ENCODE results near the gene UBE2QL1. TPM values are rescaled to one million over a fixed set of nuclear protein-coding genes. Genes with fewer than 3 reads are reported as not detected.

UBE2QL1 gene
- total and polyA plus RNA-seq, 2 of the 8 experiments (the other 6 are each of a cell fraction or from before 2014, with no cell fraction given): 0.43 to 0.65 TPM

DNA sequence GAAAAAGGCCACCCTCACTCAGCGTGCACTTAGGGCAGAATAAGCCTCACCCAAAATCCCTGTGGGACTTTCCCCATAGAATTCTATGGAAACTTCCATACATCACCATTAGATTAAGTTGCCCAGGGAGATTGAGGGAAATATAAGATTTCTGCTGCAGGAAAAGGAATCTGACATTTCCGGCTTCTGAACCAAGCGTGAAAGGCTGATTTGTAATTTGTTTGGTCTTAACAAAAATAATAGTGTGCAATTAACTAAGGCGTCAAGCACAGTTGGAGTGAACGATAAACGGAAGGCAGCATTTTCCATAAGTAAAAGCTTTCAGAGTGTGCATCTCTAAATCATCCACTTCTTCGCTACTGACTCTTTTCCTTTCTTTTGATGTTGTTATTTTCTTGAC, 14.0 kb downstream of the UBE2QL1 start (continued):
- TF ChIP-seq CHD2 (IDR thresholded peaks at IDR 0.05; ENCODE audit: low read length): no peak
- no peak for TF ChIP-seq NANOG (IDR thresholded peaks at IDR 0.05; ENCODE audit: insufficient read depth, low read depth, low read length, poor library complexity, severe bottlenecking)

All from H1 (cell line).